ENCODE data around the gene COL1A2. TPM values are rescaled to one million over a fixed set of nuclear protein-coding genes. Genes with fewer than 3 reads are reported as not detected.

COL1A2 gene
- total RNA-seq, 2 experiments from 2014 or later: 0.28 to 0.33 TPM

GRCh38 chr7:94425546-94425945 is 30.9 kb downstream of the COL1A2 start:
- H3K4me1 ChIP-seq (ENCODE audit: insufficient read depth, low read length): no peaks in the 10 kb centered on the region
- Mint-ChIP-seq H3K27ac (no peak overlapping the region), H3K9me3 (no peaks in the 10 kb centered on the region), H3K36me3 (ENCODE audit: low read depth) (no peaks in the 10 kb centered on the region), H3K4me3 (no peak overlapping the region), H3K27me3 (peaks cover 17% of the 10 kb centered on the region), H3K4me1 (ENCODE audit: low read depth) (no peaks in the 10 kb centered on the region)
- no peaks in the 10 kb centered on the region for H3K36me3 ChIP-seq (ENCODE audit: insufficient read depth, low read length)
- H3K9me3 ChIP-seq (ENCODE audit: control insufficient read depth in 1 of 2, insufficient read depth in 1 of 2, low read length in 2 of 2): no peaks in the 10 kb centered on the region
- DNase-seq (no peak), ATAC-seq (ENCODE audit: poor library complexity) (no peak)
- no peak overlapping the region for H3K27ac ChIP-seq (ENCODE audit: low read depth in 1 of 2, low read length in 2 of 2)
- H3K4me3 ChIP-seq (ENCODE audit: low read length): no peak overlapping the region
- intact Hi-C loops (cut with DNase I, micrococcal nuclease): no loop called here
- POLR2A ChIA-PET: no interaction called here
- peaks cover 0 to 10% of the 10 kb centered on the region in 2 experiments for H3K27me3 ChIP-seq (ENCODE audit: control insufficient read depth in 1 of 2, insufficient read depth in 2 of 2, low read length in 2 of 2)
- CTCF ChIA-PET: no interaction called here
- no peak for TF ChIP-seq CTCF (IDR thresholded peaks at IDR 0.05)

- CTCF ChIA-PET: no interaction called here
- H3K27me3 ChIP-seq (ENCODE audit: control insufficient read depth in 1 of 2, insufficient read depth in 2 of 2, low read length in 2 of 2): peaks cover 0 to 3% of the 10 kb centered on the region in 2 experiments
- H3K4me3 Mint-ChIP-seq: no peak overlapping the region
- no peaks in the 10 kb centered on the region for H3K4me1 ChIP-seq (ENCODE audit: insufficient read depth, low read length)
- POLR2A ChIA-PET: no interaction called here
- no peaks in the 10 kb centered on the region for H3K36me3 ChIP-seq (ENCODE audit: insufficient read depth, low read length)
- H3K9me3 Mint-ChIP-seq: no peaks in the 10 kb centered on the region
- no peaks in the 10 kb centered on the region for H3K4me1 Mint-ChIP-seq (ENCODE audit: low read depth)
- no peak overlapping the region for H3K27ac Mint-ChIP-seq
- intact Hi-C loops (cut with DNase I, micrococcal nuclease): no loop called here
- ATAC-seq (ENCODE audit: poor library complexity): no peak
- TF ChIP-seq CTCF (IDR thresholded peaks at IDR 0.05): no peak
- H3K36me3 Mint-ChIP-seq (ENCODE audit: low read depth): no peaks in the 10 kb centered on the region
- H3K27me3 Mint-ChIP-seq: peaks cover 9% of the 10 kb centered on the region
- H3K4me3 ChIP-seq (ENCODE audit: low read length): no peak overlapping the region
- no peak overlapping the region for H3K27ac ChIP-seq (ENCODE audit: low read depth in 1 of 2, low read length in 2 of 2)
- no peak for DNase-seq
- H3K9me3 ChIP-seq (ENCODE audit: control insufficient read depth in 1 of 2, insufficient read depth in 1 of 2, low read length in 2 of 2): no peaks in the 10 kb centered on the region
Observed at GRCh38 chr7:94426980-94427875, 32.5 kb downstream of the COL1A2 start.

- Histone ChIP-seq H3K4me1 (ENCODE audit: insufficient read depth, low read length) (no peaks in the 10 kb centered on the region), H3K36me3 (ENCODE audit: insufficient read depth, low read length) (no peaks in the 10 kb centered on the region), H3K27me3 (ENCODE audit: control insufficient read depth in 1 of 2, insufficient read depth in 2 of 2, low read length in 2 of 2) (no peaks in the 10 kb centered on the region), H3K4me3 (ENCODE audit: low read length) (no peak overlapping the region), H3K9me3 (ENCODE audit: control insufficient read depth in 1 of 2, insufficient read depth in 1 of 2, low read length in 2 of 2) (no peaks in the 10 kb centered on the region), H3K27ac (ENCODE audit: low read depth in 1 of 2, low read length in 2 of 2) (no peak overlapping the region)
- ChIA-PET POLR2A (no interaction called here), CTCF (no interaction called here)
- Mint-ChIP-seq H3K36me3 (ENCODE audit: low read depth) (no peaks in the 10 kb centered on the region), H3K27ac (no peak overlapping the region), H3K9me3 (no peaks in the 10 kb centered on the region), H3K27me3 (peaks cover 9% of the 10 kb centered on the region), H3K4me1 (ENCODE audit: low read depth) (no peaks in the 10 kb centered on the region), H3K4me3 (no peak overlapping the region)
- no peak for TF ChIP-seq CTCF (IDR thresholded peaks at IDR 0.05)
- intact Hi-C loops (cut with DNase I, micrococcal nuclease): no loop called here
- ATAC-seq (ENCODE audit: poor library complexity): no peak
- DNase-seq: no peak
Observed at GRCh38 chr7:94429153-94429552, 34.5 kb downstream of the COL1A2 start.

All from CD4-positive, alpha-beta T cell (primary cell).